CD14-positive monocyte (primary cell): ENCODE measurements around the gene MAML3. TPM values are rescaled to one million over a fixed set of nuclear protein-coding genes. Genes with fewer than 3 reads are reported as not detected.

ENCODE experiments used
- DNase-seq, 3 donors: peaks; one replicate each; pipeline ENCODE4 v3.0.0-alpha.2; 2011 to 2022
- H2AFZ ChIP-seq: 2 replicates; pipeline ENCODE4 v1.6.0; 2012; ENCODE audit warnings: mild to moderate bottlenecking, low read depth, low read length, inconsistent platforms; ENCODE audit not compliant: insufficient read depth, poor library complexity, severe bottlenecking
- H3K27ac ChIP-seq, 2 donors: 1 replicate in 1 of 2; 2 replicates in 1 of 2; pipeline ENCODE4 v1.5.1; 2012 to 2013; ENCODE audit warnings: low read length in 2 of 2, control low read depth in 1 of 2, inconsistent platforms in 1 of 2, low read depth in 1 of 2, mild to moderate bottlenecking in 1 of 2
- H3K27me3 ChIP-seq, 2 donors: one replicate each; pipeline versions ENCODE4 v1.6.0 to v1.6.1; 2011 to 2013; ENCODE audit warnings: low read length in 2 of 2; ENCODE audit not compliant: control insufficient read depth in 2 of 2, insufficient read depth in 2 of 2
- H3K36me3 ChIP-seq, 2 donors: replicated peaks in 1 of 2; 1 replicate in 1 of 2; 2 replicates in 1 of 2; pipeline versions ENCODE4 v1.5.1 to v1.6.1; 2012 to 2013; ENCODE audit warnings: low read length in 2 of 2, control low read depth in 1 of 2, inconsistent platforms in 1 of 2, mild to moderate bottlenecking in 1 of 2; ENCODE audit not compliant: insufficient read depth in 2 of 2, control insufficient read depth in 1 of 2
- H3K4me1 ChIP-seq, 2 donors: 1 replicate in 1 of 2; 2 replicates in 1 of 2; pipeline versions ENCODE4 v1.5.1 to v1.6.1; 2012 to 2013; ENCODE audit warnings: low read length in 2 of 2, control low read depth in 1 of 2, inconsistent platforms in 1 of 2, mild to moderate bottlenecking in 1 of 2, moderate library complexity in 1 of 2; ENCODE audit not compliant: insufficient read depth in 2 of 2, control insufficient read depth in 1 of 2
- H3K4me2 ChIP-seq: replicated peaks from 2 replicates; pipeline ENCODE3; 2012; ENCODE audit warnings: low read length, moderate library complexity, mild to moderate bottlenecking; ENCODE audit not compliant: poor library complexity, severe bottlenecking; ENCODE audit errors: extremely low read depth
- H3K4me3 ChIP-seq, 3 experiments: fragments of 200-600 bp in 1 of 3; sonication (generic) in 1 of 3; replicated peaks in 1 of 3; 1 replicate in 2 of 3; 2 replicates in 1 of 3; pipeline ENCODE4 v1.5.1; 2011 to 2013; ENCODE audit warnings: low read length in 3 of 3, mild to moderate bottlenecking in 3 of 3, control low read depth in 2 of 3, low read depth in 2 of 3, inconsistent platforms in 1 of 3, moderate library complexity in 1 of 3
- H3K79me2 ChIP-seq: 2 replicates; pipeline ENCODE4 v1.6.0; 2012; ENCODE audit warnings: mild to moderate bottlenecking, control low read depth, inconsistent platforms, low read length, moderate library complexity; ENCODE audit not compliant: insufficient read depth
- H3K9ac ChIP-seq: 2 replicates; pipeline ENCODE4 v1.6.0; 2017; ENCODE audit warnings: low read length, mild to moderate bottlenecking; ENCODE audit not compliant: insufficient read depth, poor library complexity, severe bottlenecking
- H3K9me3 ChIP-seq, 2 donors: replicated peaks in 1 of 2; 1 replicate in 1 of 2; 2 replicates in 1 of 2; pipeline versions ENCODE4 v1.5.1 to v1.6.1; 2012 to 2013; ENCODE audit warnings: low read length in 2 of 2, control low read depth in 1 of 2; ENCODE audit not compliant: control insufficient read depth in 1 of 2, insufficient read depth in 1 of 2
- H4K20me1 ChIP-seq: 2 replicates; pipeline ENCODE4 v1.6.0; 2012; ENCODE audit warnings: mild to moderate bottlenecking, low read length, control low read depth, moderate library complexity; ENCODE audit not compliant: insufficient read depth
- H3K27ac Mint-ChIP-seq, 7 donors: one replicate each; pipeline ENCODE4 v1.8.0; 2020; ENCODE audit warnings: mild to moderate bottlenecking in 7 of 7, mixed read lengths in 7 of 7, moderate library complexity in 6 of 7, inconsistent platforms in 2 of 7
- H3K27me3 Mint-ChIP-seq, 3 donors: one replicate each; pipeline ENCODE4 v1.8.0; 2021 to 2022; ENCODE audit warnings: low read depth in 3 of 3, mild to moderate bottlenecking in 3 of 3, mixed read lengths in 3 of 3, moderate library complexity in 3 of 3, inconsistent platforms in 1 of 3
- H3K36me3 Mint-ChIP-seq, 2 donors: one replicate each; pipeline ENCODE4 v1.8.0; 2020; ENCODE audit warnings: mixed read lengths in 2 of 2, inconsistent platforms in 1 of 2, mild to moderate bottlenecking in 1 of 2
- H3K4me1 Mint-ChIP-seq: one replicate; pipeline ENCODE4 v1.8.0; 2020; ENCODE audit warnings: mild to moderate bottlenecking, mixed read lengths
- H3K4me3 Mint-ChIP-seq, 2 donors: one replicate each; pipeline ENCODE4 v1.8.0; 2020; ENCODE audit warnings: mild to moderate bottlenecking in 2 of 2, mixed read lengths in 2 of 2, moderate library complexity in 1 of 2
- H3K9me3 Mint-ChIP-seq, 7 donors: one replicate each; pipeline ENCODE4 v1.8.0; 2020 to 2022; ENCODE audit warnings: mixed read lengths in 7 of 7, mild to moderate bottlenecking in 6 of 7, moderate library complexity in 6 of 7, inconsistent platforms in 2 of 7
- WGBS: methylation state at CpG from one replicate; pipeline ENCODE4 v1.1.5; 2013; ENCODE audit warnings: missing lambda C conversion rate; ENCODE audit not compliant: insufficient coverage; 5-methylcytosine and 5-hydroxymethylcytosine counted together
- intact Hi-C, 2 donors: fragments of 100-400 bp; cut with micrococcal nuclease; formaldehyde crosslinking; loops; one replicate each; pipeline versions ENCODE4 v1.15.0 to v1.15.1; 2023
- polyA plus RNA-seq, 3 donors: library from polyadenylated mRNA; depleted of rRNA in 1 of 3; unstranded in 2 of 3; stranded (reverse) in 1 of 3; fragments of 300-500 nt in 2 of 3; fragments of >200 nt in 1 of 3; fragmentation: Illumina TruSeq in 2 of 3; gene quantifications; 1 replicate in 2 of 3; 2 replicates in 1 of 3; pipeline ENCODE4 v1.2.3, GENCODE V29; 2012 to 2021
- TF ChIP-seq, protein P1 (sequence below): fragments of 200-600 bp; IDR thresholded peaks from one replicate; pipeline ENCODE4 v1.8.0; 2022; ENCODE audit warnings: antibody characterized with exemption, mild to moderate bottlenecking

Gene MAML3
- polyA plus RNA-seq, 3 donors = 1.5 to 6.5 (median 2.3) TPM

GRCh38 chr4:139917896-139918295 is 236.1 kb downstream of the MAML3 start:
- H3K27me3 Mint-ChIP-seq = peaks cover 1 to 2% (median 1%) of the 10 kb centered on the region in 3 donors
- Histone ChIP-seq H3K36me3 (no peaks in the 10 kb centered on the region), H3K27me3 (no peaks in the 10 kb centered on the region), H3K79me2 (no peaks in the 10 kb centered on the region), H2AFZ (no peak overlapping the region), H3K4me2 (no peak overlapping the region), H3K27ac (no peak overlapping the region), H3K9ac (no peak overlapping the region), H3K4me3 (no peak overlapping the region), H3K9me3 (no peaks in the 10 kb centered on the region), H3K4me1 (no peaks in the 10 kb centered on the region), H4K20me1 (peaks cover 45% of the 10 kb centered on the region)
- no peak overlapping the region for H3K27ac Mint-ChIP-seq
- no peaks in the 10 kb centered on the region for H3K9me3 Mint-ChIP-seq
- H3K36me3 Mint-ChIP-seq = peaks cover 2 to 3% of the 10 kb centered on the region in 2 donors
- peaks cover 10% of the 10 kb centered on the region for H3K4me1 Mint-ChIP-seq
- intact Hi-C loops = no loop called here
- no peak overlapping the region for H3K4me3 Mint-ChIP-seq
- TF ChIP-seq, protein P1, sequence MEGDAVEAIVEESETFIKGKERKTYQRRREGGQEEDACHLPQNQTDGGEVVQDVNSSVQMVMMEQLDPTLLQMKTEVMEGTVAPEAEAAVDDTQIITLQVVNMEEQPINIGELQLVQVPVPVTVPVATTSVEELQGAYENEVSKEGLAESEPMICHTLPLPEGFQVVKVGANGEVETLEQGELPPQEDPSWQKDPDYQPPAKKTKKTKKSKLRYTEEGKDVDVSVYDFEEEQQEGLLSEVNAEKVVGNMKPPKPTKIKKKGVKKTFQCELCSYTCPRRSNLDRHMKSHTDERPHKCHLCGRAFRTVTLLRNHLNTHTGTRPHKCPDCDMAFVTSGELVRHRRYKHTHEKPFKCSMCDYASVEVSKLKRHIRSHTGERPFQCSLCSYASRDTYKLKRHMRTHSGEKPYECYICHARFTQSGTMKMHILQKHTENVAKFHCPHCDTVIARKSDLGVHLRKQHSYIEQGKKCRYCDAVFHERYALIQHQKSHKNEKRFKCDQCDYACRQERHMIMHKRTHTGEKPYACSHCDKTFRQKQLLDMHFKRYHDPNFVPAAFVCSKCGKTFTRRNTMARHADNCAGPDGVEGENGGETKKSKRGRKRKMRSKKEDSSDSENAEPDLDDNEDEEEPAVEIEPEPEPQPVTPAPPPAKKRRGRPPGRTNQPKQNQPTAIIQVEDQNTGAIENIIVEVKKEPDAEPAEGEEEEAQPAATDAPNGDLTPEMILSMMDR = no peak
- WGBS = 94% methylated on average over 4 of the region's 6 CpGs
- no peak for DNase-seq

GRCh38 chr4:139916041-139916440 is 237.9 kb downstream of the MAML3 start:
- Histone ChIP-seq H3K9me3 (no peaks in the 10 kb centered on the region), H4K20me1 (peaks cover 36% of the 10 kb centered on the region), H3K9ac (no peak overlapping the region), H3K27me3 (no peaks in the 10 kb centered on the region), H3K36me3 (no peaks in the 10 kb centered on the region), H3K4me1 (no peaks in the 10 kb centered on the region), H3K4me3 (no peak overlapping the region), H2AFZ (no peak overlapping the region), H3K27ac (no peak overlapping the region), H3K4me2 (no peak overlapping the region), H3K79me2 (peaks cover 4% of the 10 kb centered on the region)
- no peak for DNase-seq
- no peak overlapping the region for H3K4me3 Mint-ChIP-seq
- WGBS = no CpG with 5 or more reads among the region's 1 CpG
- no peak overlapping the region for H3K27ac Mint-ChIP-seq
- TF ChIP-seq, protein P1 = no peak
- H3K9me3 Mint-ChIP-seq = no peaks in the 10 kb centered on the region
- intact Hi-C loops = no loop called here
- peaks cover 7% of the 10 kb centered on the region for H3K4me1 Mint-ChIP-seq
- peaks cover 2 to 7% of the 10 kb centered on the region in 2 donors for H3K36me3 Mint-ChIP-seq
- H3K27me3 Mint-ChIP-seq = peaks cover 0 to 1% (median 0%) of the 10 kb centered on the region in 3 donors
